ENCODE measurements around the gene IMPDH1. TPM values are rescaled to one million over a fixed set of nuclear protein-coding genes. Genes with fewer than 3 reads are reported as not detected.

IMPDH1 gene
- total and polyA plus RNA-seq, 2 donors (not counting 3 experiments of a cell fraction or from before 2014, with no cell fraction given): 78.8 to 97.9 TPM

- Histone ChIP-seq H3K4me1 (ENCODE audit: control insufficient read depth, extremely low read depth, insufficient read depth, low read length) (no peaks in the 10 kb centered on the region), H4K20me1 (replicated peaks; ENCODE audit: control insufficient read depth, extremely low read depth, insufficient read depth, low read length) (no peaks in the 10 kb centered on the region), H3K4me3 (replicated peaks in 1 of 3; ENCODE audit: insufficient read depth in 1 of 3, low read depth in 1 of 3, low read length in 3 of 3) (no peak overlapping the region), H3K79me2 (ENCODE audit: control insufficient read depth, insufficient read depth, low read length) (no peaks in the 10 kb centered on the region), H3K4me2 (ENCODE audit: insufficient read depth, low read length) (no peak overlapping the region), H3K9me3 (replicated peaks; ENCODE audit: control insufficient read depth, insufficient read depth, low read length) (no peaks in the 10 kb centered on the region), H2AFZ (ENCODE audit: low read depth, low read length) (no peak overlapping the region), H3K9ac (replicated peaks; ENCODE audit: extremely low read depth, insufficient read depth, low read length) (no peak overlapping the region), H3K27me3 (ENCODE audit: control insufficient read depth in 2 of 2, insufficient read depth in 2 of 2, low read length in 2 of 2) (peaks cover 12 to 14% of the 10 kb centered on the region in 2 experiments), H3K9me1 (replicated peaks; ENCODE audit: control insufficient read depth, extremely low read depth, insufficient read depth, low read length) (no peaks in the 10 kb centered on the region), H3K27ac (ENCODE audit: insufficient read depth, low read depth, low read length) (no peak overlapping the region), H3K36me3 (ENCODE audit: control insufficient read depth in 2 of 2, extremely low read depth in 1 of 2, insufficient read depth in 2 of 2, low read length in 2 of 2) (no peaks in the 10 kb centered on the region)
- dilution Hi-C loops (cut with MboI; ENCODE audit: extremely low pct_ligation_motif_present, low sequenced_read_pairs): no loop called here
- DNase-seq (ENCODE audit: low read depth, low spot score) (no peak), FAIRE-seq (no peak)
- intact Hi-C loops (cut with micrococcal nuclease): no loop called here
- ChIA-PET CTCF (interaction anchor here (0.9 to 20.8 kb wide), 6 partner anchors 9 to 88 kb away, joined by 3 to 632 read pairs (median 6); partner anchors contain the start of gene HILPDA), POLR2A (no interaction called here)
- TF ChIP-seq POLR2A (IDR thresholded peaks at IDR 0.05; ENCODE audit: low read depth, low read length) (no peak), MYC (IDR thresholded peaks at IDR 0.05; ENCODE audit: low read depth, low read length) (no peak), POLR2AphosphoS5 (IDR thresholded peaks at IDR 0.05; ENCODE audit: insufficient read depth, low read depth, low read length) (no peak), GATA2 (IDR thresholded peaks at IDR 0.05; ENCODE audit: insufficient read depth, insufficient read length, low read depth, low read length) (no peak), FOS (IDR thresholded peaks at IDR 0.05; ENCODE audit: borderline replicate concordance, insufficient read depth, low read length) (no peak), JUN (IDR thresholded peaks at IDR 0.05; ENCODE audit: borderline replicate concordance, insufficient read depth, insufficient read length, low read depth) (no peak), EZH2 (IDR thresholded peaks at IDR 0.05; ENCODE audit: borderline replicate concordance, low read depth, low read length, severe bottlenecking) (no peak), MAX (IDR thresholded peaks at IDR 0.05; ENCODE audit: insufficient read depth, insufficient read length) (no peak)
- TF ChIP-seq, protein P1, sequence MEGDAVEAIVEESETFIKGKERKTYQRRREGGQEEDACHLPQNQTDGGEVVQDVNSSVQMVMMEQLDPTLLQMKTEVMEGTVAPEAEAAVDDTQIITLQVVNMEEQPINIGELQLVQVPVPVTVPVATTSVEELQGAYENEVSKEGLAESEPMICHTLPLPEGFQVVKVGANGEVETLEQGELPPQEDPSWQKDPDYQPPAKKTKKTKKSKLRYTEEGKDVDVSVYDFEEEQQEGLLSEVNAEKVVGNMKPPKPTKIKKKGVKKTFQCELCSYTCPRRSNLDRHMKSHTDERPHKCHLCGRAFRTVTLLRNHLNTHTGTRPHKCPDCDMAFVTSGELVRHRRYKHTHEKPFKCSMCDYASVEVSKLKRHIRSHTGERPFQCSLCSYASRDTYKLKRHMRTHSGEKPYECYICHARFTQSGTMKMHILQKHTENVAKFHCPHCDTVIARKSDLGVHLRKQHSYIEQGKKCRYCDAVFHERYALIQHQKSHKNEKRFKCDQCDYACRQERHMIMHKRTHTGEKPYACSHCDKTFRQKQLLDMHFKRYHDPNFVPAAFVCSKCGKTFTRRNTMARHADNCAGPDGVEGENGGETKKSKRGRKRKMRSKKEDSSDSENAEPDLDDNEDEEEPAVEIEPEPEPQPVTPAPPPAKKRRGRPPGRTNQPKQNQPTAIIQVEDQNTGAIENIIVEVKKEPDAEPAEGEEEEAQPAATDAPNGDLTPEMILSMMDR (IDR thresholded peaks at IDR 0.05; ENCODE audit: extremely low read depth in 1 of 2, insufficient read depth in 1 of 2, low read depth in 1 of 2, low read length in 2 of 2): no peak
- no TSS peak for BruUV-seq (replicated peaks)
These were observed 25.5 kb upstream of the IMPDH1 start for GRCh38 chr7:128435327-128435686.
